NCI-H1105 (cell line): ENCODE data around the gene PDE6A.
"Not testable (repeated sequence)": the region's sequence is repeated elsewhere in the genome, so short reads cannot be mapped to it uniquely, and the experiment has no call there.

Source experiments
- DNase-seq: peaks from one replicate; lab custom pipeline; 2025; lab: John Stamatoyannopoulos, UW

Gene PDE6A

GRCh38 chr5:149951138-149951749 lies 6.7 kb upstream of the PDE6A start:
- no peak for DNase-seq

- DNase-seq, result no peak
Observed at GRCh38 chr5:149948993-149949392, 4.4 kb upstream of the PDE6A start.

GRCh38 chr5:149946118-149946517 lies 1.5 kb upstream of the PDE6A start:
- DNase-seq, result no peak

GRCh38 chr5:149943177-149943949 lies 1.2 kb downstream of the PDE6A start:
- DNase-seq, result not testable (repeated sequence)

GRCh38 chr5:149942741-149943169 lies 1.8 kb downstream of the PDE6A start:
- not testable (repeated sequence) for DNase-seq

- DNase-seq, result no peak
Observed at GRCh38 chr5:149942199-149942598, 2.4 kb downstream of the PDE6A start.

- DNase-seq, result no peak
Observed at GRCh38 chr5:149941795-149942194, 2.8 kb downstream of the PDE6A start.

- no peak for DNase-seq
Observed at GRCh38 chr5:149940941-149941644, 3.5 kb downstream of the PDE6A start.

- DNase-seq, result no peak
Observed at GRCh38 chr5:149940077-149940574, 4.5 kb downstream of the PDE6A start.

GRCh38 chr5:149939546-149939945 lies 5.0 kb downstream of the PDE6A start:
- DNase-seq, result no peak

GRCh38 chr5:149938791-149939358 lies 5.7 kb downstream of the PDE6A start:
- DNase-seq, result no peak

- no peak for DNase-seq
Observed at GRCh38 chr5:149938279-149938678, 6.3 kb downstream of the PDE6A start.

- peak; percentile 76 for DNase-seq
Observed at GRCh38 chr5:149937610-149938009, 7.0 kb downstream of the PDE6A start.

- DNase-seq, result no peak
Observed at GRCh38 chr5:149936700-149937091, 7.9 kb downstream of the PDE6A start.

- DNase-seq, result no peak
Observed at GRCh38 chr5:149936044-149936699, 8.4 kb downstream of the PDE6A start.

- no peak for DNase-seq
Observed at GRCh38 chr5:149935431-149935901, 9.1 kb downstream of the PDE6A start.

- DNase-seq, result no peak
Observed at GRCh38 chr5:149932445-149933350, 11.9 kb downstream of the PDE6A start.

GRCh38 chr5:149931992-149932436 lies 12.6 kb downstream of the PDE6A start:
- DNase-seq, result no peak

- no peak for DNase-seq
Observed at GRCh38 chr5:149930749-149931574, 13.6 kb downstream of the PDE6A start.
